ENCODE measurements around the gene PREB.

DNA sequence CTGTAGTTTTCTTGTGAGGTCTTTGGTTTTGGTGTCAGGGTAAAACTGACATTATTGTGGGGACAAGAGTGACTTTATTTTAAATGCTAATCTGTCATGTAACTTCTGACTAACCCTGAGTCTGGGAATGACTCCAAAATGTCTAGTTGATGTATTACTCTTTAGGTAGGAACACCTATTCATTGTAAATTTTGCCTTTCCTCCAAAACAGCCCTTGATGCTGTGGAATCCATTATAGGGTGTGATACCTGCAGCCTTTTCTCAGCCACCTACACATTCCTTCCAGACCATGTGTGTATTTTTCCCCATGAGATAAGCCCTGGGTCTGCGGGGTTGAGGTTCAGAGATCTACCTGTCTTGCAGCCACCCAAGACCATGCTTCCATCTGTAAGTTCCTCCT, 8.8 kb upstream of the PREB start:
- TF ChIP-seq, protein P1, sequence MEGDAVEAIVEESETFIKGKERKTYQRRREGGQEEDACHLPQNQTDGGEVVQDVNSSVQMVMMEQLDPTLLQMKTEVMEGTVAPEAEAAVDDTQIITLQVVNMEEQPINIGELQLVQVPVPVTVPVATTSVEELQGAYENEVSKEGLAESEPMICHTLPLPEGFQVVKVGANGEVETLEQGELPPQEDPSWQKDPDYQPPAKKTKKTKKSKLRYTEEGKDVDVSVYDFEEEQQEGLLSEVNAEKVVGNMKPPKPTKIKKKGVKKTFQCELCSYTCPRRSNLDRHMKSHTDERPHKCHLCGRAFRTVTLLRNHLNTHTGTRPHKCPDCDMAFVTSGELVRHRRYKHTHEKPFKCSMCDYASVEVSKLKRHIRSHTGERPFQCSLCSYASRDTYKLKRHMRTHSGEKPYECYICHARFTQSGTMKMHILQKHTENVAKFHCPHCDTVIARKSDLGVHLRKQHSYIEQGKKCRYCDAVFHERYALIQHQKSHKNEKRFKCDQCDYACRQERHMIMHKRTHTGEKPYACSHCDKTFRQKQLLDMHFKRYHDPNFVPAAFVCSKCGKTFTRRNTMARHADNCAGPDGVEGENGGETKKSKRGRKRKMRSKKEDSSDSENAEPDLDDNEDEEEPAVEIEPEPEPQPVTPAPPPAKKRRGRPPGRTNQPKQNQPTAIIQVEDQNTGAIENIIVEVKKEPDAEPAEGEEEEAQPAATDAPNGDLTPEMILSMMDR (conservative IDR thresholded peaks at IDR 0.05 in 1 of 2, IDR thresholded peaks at IDR 0.05 in 1 of 2; ENCODE audit: extremely low read depth in 1 of 2, insufficient read depth in 1 of 2, low read depth in 1 of 2, low read length in 2 of 2), result no peak
- TF ChIP-seq EZH2 (IDR thresholded peaks at IDR 0.05; ENCODE audit: borderline replicate concordance, low read length), result no peak

All from mammary epithelial cell (primary cell).